Measurements from ENCODE around the gene F2R.

DNA sequence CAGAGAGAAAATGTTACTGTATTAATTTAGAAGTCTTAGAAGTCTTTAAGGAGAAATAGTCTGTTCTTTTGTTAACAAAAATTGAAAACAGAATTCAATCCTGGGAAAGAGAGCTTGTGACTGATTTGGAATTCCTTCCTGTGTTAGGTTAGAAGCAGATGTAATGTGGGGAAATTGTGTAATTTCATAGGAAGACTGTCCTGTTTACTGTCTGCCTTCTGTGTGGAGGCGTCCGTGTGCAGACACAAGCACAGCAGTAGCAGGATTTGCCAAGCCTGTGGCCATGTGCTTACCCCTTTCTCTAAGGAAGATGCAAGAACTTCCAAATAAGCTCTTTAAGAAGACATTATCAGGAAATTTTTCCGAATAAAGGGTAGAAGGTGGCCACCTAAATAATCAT is 36.7 kb upstream of the F2R start:
- TF ChIP-seq POLR2A (IDR thresholded peaks at IDR 0.05): no peak
- TF ChIP-seq, protein P1, sequence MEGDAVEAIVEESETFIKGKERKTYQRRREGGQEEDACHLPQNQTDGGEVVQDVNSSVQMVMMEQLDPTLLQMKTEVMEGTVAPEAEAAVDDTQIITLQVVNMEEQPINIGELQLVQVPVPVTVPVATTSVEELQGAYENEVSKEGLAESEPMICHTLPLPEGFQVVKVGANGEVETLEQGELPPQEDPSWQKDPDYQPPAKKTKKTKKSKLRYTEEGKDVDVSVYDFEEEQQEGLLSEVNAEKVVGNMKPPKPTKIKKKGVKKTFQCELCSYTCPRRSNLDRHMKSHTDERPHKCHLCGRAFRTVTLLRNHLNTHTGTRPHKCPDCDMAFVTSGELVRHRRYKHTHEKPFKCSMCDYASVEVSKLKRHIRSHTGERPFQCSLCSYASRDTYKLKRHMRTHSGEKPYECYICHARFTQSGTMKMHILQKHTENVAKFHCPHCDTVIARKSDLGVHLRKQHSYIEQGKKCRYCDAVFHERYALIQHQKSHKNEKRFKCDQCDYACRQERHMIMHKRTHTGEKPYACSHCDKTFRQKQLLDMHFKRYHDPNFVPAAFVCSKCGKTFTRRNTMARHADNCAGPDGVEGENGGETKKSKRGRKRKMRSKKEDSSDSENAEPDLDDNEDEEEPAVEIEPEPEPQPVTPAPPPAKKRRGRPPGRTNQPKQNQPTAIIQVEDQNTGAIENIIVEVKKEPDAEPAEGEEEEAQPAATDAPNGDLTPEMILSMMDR (IDR thresholded peaks at IDR 0.05): no peak
